ENCODE data around the gene MAP2K5.

Gene MAP2K5

DNA sequence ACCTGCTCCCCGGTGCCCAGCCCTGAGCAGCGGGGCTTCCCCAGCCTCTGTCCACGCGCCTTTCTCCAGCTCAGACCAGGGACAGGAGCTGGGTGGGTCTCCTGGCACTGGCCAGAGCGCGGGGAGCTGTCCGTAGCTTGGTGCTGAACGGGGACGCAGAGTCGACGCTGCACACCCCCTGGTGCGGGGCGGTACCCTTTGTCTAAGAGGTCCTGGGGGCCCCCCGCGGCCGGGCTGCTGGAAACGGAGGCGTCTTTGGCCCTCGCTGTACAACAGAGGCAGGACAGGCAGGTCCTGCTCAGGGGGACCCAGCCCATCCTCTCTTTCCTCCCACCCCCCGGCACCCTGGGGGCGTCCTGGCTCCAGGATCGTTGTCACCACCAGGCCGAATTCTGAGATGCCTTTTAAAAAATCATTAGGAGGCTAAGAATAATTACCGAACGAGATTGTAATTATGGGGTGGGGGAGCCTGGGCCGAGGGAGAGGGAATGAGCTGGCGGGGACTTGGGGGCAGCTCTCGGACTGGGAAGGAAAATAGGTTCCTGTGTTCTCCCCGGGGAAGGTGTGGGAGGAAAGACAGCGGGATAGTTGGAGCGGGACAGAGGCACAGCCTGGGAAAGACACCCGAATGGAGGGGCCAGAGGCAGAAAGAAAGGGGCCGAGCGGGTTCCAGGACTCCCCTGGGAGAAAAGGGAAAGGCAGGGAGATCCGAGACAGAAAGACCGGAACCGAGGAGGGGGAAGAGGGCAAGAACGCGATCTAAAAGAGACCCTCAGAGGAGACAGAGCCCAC, 278.7 kb downstream of the MAP2K5 start:
- TF ChIP-seq, protein P1, sequence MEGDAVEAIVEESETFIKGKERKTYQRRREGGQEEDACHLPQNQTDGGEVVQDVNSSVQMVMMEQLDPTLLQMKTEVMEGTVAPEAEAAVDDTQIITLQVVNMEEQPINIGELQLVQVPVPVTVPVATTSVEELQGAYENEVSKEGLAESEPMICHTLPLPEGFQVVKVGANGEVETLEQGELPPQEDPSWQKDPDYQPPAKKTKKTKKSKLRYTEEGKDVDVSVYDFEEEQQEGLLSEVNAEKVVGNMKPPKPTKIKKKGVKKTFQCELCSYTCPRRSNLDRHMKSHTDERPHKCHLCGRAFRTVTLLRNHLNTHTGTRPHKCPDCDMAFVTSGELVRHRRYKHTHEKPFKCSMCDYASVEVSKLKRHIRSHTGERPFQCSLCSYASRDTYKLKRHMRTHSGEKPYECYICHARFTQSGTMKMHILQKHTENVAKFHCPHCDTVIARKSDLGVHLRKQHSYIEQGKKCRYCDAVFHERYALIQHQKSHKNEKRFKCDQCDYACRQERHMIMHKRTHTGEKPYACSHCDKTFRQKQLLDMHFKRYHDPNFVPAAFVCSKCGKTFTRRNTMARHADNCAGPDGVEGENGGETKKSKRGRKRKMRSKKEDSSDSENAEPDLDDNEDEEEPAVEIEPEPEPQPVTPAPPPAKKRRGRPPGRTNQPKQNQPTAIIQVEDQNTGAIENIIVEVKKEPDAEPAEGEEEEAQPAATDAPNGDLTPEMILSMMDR (conservative IDR thresholded peaks at IDR 0.05; ENCODE audit: low read length), result no peak
- TF ChIP-seq EZH2phosphoT487 (IDR thresholded peaks at IDR 0.05; ENCODE audit: borderline replicate concordance), result no peak
- Histone ChIP-seq H3K36me3 (ENCODE audit: insufficient read depth, low read length) (no peaks in the 10 kb centered on the region), H3K4me2 (ENCODE audit: low read depth, low read length, poor library complexity, severe bottlenecking) (no peak overlapping the region), H4K20me1 (ENCODE audit: insufficient read depth, low read length, poor library complexity, severe bottlenecking) (no peaks in the 10 kb centered on the region), H2AFZ (ENCODE audit: low read length) (no peak overlapping the region), H3K9me2 (replicated peaks; ENCODE audit: low read depth, low read length) (no peaks in the 10 kb centered on the region), H3K9ac (ENCODE audit: low read depth, low read length, poor library complexity, severe bottlenecking) (no peak overlapping the region), H3K79me2 (ENCODE audit: insufficient read depth, low read length) (no peaks in the 10 kb centered on the region), H3K4me3 (ENCODE audit: low read length, poor library complexity, severe bottlenecking) (no peak overlapping the region), H3K4me1 (ENCODE audit: insufficient read depth, low read length, poor library complexity, severe bottlenecking) (peaks cover 9% of the 10 kb centered on the region), H3F3A (ENCODE audit: low read depth) (no peaks in the 10 kb centered on the region), H3K9me3 (ENCODE audit: insufficient read depth, low read depth, low read length) (no peaks in the 10 kb centered on the region), H3K27me3 (ENCODE audit: insufficient read depth, low read length, poor library complexity, severe bottlenecking) (no peaks in the 10 kb centered on the region)

DNA sequence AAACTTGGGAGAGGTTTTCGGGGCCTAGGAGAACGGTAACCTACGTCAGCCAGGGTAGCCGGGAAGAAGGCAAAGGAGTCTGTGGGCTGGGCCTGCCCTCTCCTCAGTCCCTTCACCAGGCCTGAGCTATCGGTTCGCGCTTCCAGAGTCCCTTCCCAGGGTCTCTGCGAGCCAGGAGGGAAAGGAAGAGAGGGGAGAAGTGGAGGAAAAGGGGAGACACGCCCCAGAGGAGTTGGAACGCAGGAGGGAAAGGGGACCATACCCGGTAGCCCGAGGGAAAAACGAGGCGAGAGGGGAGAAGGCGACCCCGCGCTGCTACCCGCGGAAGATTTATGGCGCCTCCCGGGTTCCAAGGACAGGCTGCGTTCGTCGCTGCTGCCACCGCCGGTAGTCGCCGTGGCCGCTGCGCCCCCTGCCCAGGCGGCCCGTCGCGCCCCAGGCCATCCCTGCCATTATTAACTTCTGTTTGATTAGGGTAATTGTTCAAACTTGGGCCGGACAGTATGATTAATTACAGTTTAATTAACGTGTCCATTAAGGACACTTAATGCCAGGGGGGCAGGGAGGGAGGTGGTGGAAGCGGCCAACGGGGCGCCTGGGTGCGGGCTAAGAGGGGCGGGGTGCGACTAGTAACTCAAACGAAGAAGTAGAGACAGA, 279.4 kb downstream of the MAP2K5 start:
- Histone ChIP-seq H3F3A (ENCODE audit: low read depth) (no peaks in the 10 kb centered on the region), H3K9me2 (replicated peaks; ENCODE audit: low read depth, low read length) (no peaks in the 10 kb centered on the region), H2AFZ (ENCODE audit: low read length) (no peak overlapping the region), H3K9ac (ENCODE audit: low read depth, low read length, poor library complexity, severe bottlenecking) (no peak overlapping the region), H3K4me3 (ENCODE audit: low read length, poor library complexity, severe bottlenecking) (no peak overlapping the region), H3K4me2 (ENCODE audit: low read depth, low read length, poor library complexity, severe bottlenecking) (no peak overlapping the region), H4K20me1 (ENCODE audit: insufficient read depth, low read length, poor library complexity, severe bottlenecking) (no peaks in the 10 kb centered on the region), H3K79me2 (ENCODE audit: insufficient read depth, low read length) (no peaks in the 10 kb centered on the region), H3K27me3 (ENCODE audit: insufficient read depth, low read length, poor library complexity, severe bottlenecking) (no peaks in the 10 kb centered on the region), H3K9me3 (ENCODE audit: insufficient read depth, low read depth, low read length) (no peaks in the 10 kb centered on the region), H3K4me1 (ENCODE audit: insufficient read depth, low read length, poor library complexity, severe bottlenecking) (peaks cover 9% of the 10 kb centered on the region), H3K36me3 (ENCODE audit: insufficient read depth, low read length) (no peaks in the 10 kb centered on the region)
- no peak for TF ChIP-seq EZH2phosphoT487 (IDR thresholded peaks at IDR 0.05; ENCODE audit: borderline replicate concordance)
- TF ChIP-seq, protein P1 (conservative IDR thresholded peaks at IDR 0.05; ENCODE audit: low read length), result no peak

GRCh38 chr15:67822537-67823313, 280.2 kb downstream of the MAP2K5 start:
- Histone ChIP-seq H3K36me3 (ENCODE audit: insufficient read depth, low read length) (no peaks in the 10 kb centered on the region), H4K20me1 (ENCODE audit: insufficient read depth, low read length, poor library complexity, severe bottlenecking) (no peaks in the 10 kb centered on the region), H3K79me2 (ENCODE audit: insufficient read depth, low read length) (no peaks in the 10 kb centered on the region), H3K4me1 (ENCODE audit: insufficient read depth, low read length, poor library complexity, severe bottlenecking) (peaks cover 9% of the 10 kb centered on the region), H3K9ac (ENCODE audit: low read depth, low read length, poor library complexity, severe bottlenecking) (no peak overlapping the region), H3F3A (ENCODE audit: low read depth) (no peaks in the 10 kb centered on the region), H3K4me2 (ENCODE audit: low read depth, low read length, poor library complexity, severe bottlenecking) (no peak overlapping the region), H3K4me3 (ENCODE audit: low read length, poor library complexity, severe bottlenecking) (no peak overlapping the region), H3K27me3 (ENCODE audit: insufficient read depth, low read length, poor library complexity, severe bottlenecking) (no peaks in the 10 kb centered on the region), H3K9me2 (replicated peaks; ENCODE audit: low read depth, low read length) (no peaks in the 10 kb centered on the region), H2AFZ (ENCODE audit: low read length) (no peak overlapping the region), H3K9me3 (ENCODE audit: insufficient read depth, low read depth, low read length) (no peaks in the 10 kb centered on the region)
- TF ChIP-seq, protein P1 (conservative IDR thresholded peaks at IDR 0.05; ENCODE audit: low read length), result no peak
- TF ChIP-seq EZH2phosphoT487 (IDR thresholded peaks at IDR 0.05; ENCODE audit: borderline replicate concordance), result no peak
